IMR-90 (cell line): ENCODE measurements around the gene PXN. TPM values are rescaled to one million over a fixed set of nuclear protein-coding genes. Genes with fewer than 3 reads are reported as not detected.

Experiments used
- ATAC-seq: fragments of 200-7000 bp; cut with Tn5 transposase; 2 replicates; pipeline ENCODE4 v1.9.1; 2020; ENCODE audit warnings: low read depth, mild to moderate bottlenecking, moderate library complexity
- BruUV-seq: library from RNA; stranded (reverse); fragments of 400-500 nt; replicated peaks from 2 replicates; lab custom pipeline; 2021; lab: Mats Ljungman, UMichigan
- CTCF ChIA-PET: fragments of 300-600 bp; formaldehyde crosslinking; extraction: SDS; loops from one replicate; lab custom pipeline; 2021; ENCODE audit warnings: antibody characterized with exemption; lab: Yijun Ruan, JAX
- POLR2A ChIA-PET: fragments of 300-600 bp; sonication (Branson Sonifier 250); formaldehyde crosslinking; loops from one replicate; lab custom pipeline; 2022; ENCODE audit warnings: antibody characterized with exemption; ENCODE audit not compliant: unreplicated experiment; lab: Charles Lee
- DNase-seq: peaks from one replicate; pipeline ENCODE4 v3.0.0; 2013
- H2AFZ ChIP-seq: replicated peaks from 2 replicates; pipeline ENCODE3; 2013; ENCODE audit warnings: low read length, mild to moderate bottlenecking; ENCODE audit not compliant: poor library complexity
- H2AK5ac ChIP-seq: 2 replicates; pipeline ENCODE4 v1.6.1; 2013; ENCODE audit warnings: low read depth, low read length, inconsistent platforms
- H2AK9ac ChIP-seq: replicated peaks from 2 replicates; pipeline ENCODE3; 2013; ENCODE audit warnings: mild to moderate bottlenecking, low read depth, low read length, moderate library complexity; ENCODE audit not compliant: poor library complexity
- H2BK120ac ChIP-seq: 2 replicates; pipeline ENCODE4 v1.6.1; 2013; ENCODE audit warnings: low read depth, low read length, inconsistent platforms
- H2BK15ac ChIP-seq: 3 replicates; pipeline ENCODE4 v1.6.1; 2013; ENCODE audit warnings: low read depth, low read length, inconsistent platforms
- H2BK20ac ChIP-seq: 2 replicates; pipeline ENCODE4 v1.6.1; 2013; ENCODE audit warnings: low read depth, mild to moderate bottlenecking, inconsistent platforms, low read length, moderate library complexity
- H2BK5ac ChIP-seq: 2 replicates; pipeline ENCODE4 v1.6.1; 2013; ENCODE audit warnings: mild to moderate bottlenecking, low read depth, low read length, inconsistent platforms; ENCODE audit not compliant: poor library complexity, severe bottlenecking
- H3K14ac ChIP-seq: replicated peaks from 2 replicates; pipeline ENCODE4 v1.6.1; 2013; ENCODE audit warnings: low read depth, low read length, inconsistent platforms
- H3K18ac ChIP-seq: 2 replicates; pipeline ENCODE4 v1.6.1; 2013; ENCODE audit warnings: low read depth, low read length, control low read depth
- H3K23ac ChIP-seq: 2 replicates; pipeline ENCODE4 v1.6.1; 2013; ENCODE audit warnings: low read depth, low read length, inconsistent platforms
- H3K27ac ChIP-seq: 2 replicates; pipeline ENCODE4 v1.5.1; 2013; ENCODE audit warnings: mild to moderate bottlenecking, control low read depth, low read length; ENCODE audit not compliant: insufficient read depth
- H3K27me3 ChIP-seq: 2 replicates; pipeline ENCODE4 v1.6.1; 2013; ENCODE audit warnings: low read length; ENCODE audit not compliant: control insufficient read depth, insufficient read depth
- H3K36me3 ChIP-seq: 2 replicates; pipeline ENCODE4 v1.6.1; 2013; ENCODE audit warnings: low read length, mixed read lengths; ENCODE audit not compliant: control insufficient read depth, insufficient read depth
- H3K4ac ChIP-seq: 2 replicates; pipeline ENCODE4 v1.6.1; 2013; ENCODE audit warnings: low read depth, low read length, inconsistent platforms
- H3K4me1 ChIP-seq: 2 replicates; pipeline ENCODE4 v1.6.1; 2013; ENCODE audit warnings: low read length, mixed read lengths; ENCODE audit not compliant: control insufficient read depth, insufficient read depth
- H3K4me2 ChIP-seq: 2 replicates; pipeline ENCODE4 v1.6.1; 2013; ENCODE audit warnings: low read depth, mild to moderate bottlenecking, control low read depth, low read length, moderate library complexity
- H3K4me3 ChIP-seq: 2 replicates; pipeline ENCODE4 v1.5.1; 2013; ENCODE audit warnings: low read depth, mild to moderate bottlenecking, control low read depth, low read length, moderate library complexity; ENCODE audit not compliant: insufficient read depth
- H3K56ac ChIP-seq: 2 replicates; pipeline ENCODE4 v1.6.1; 2013; ENCODE audit warnings: low read length, inconsistent platforms; ENCODE audit not compliant: insufficient read depth; ENCODE audit errors: extremely low read depth
- H3K79me1 ChIP-seq, 2 experiments: 2 replicates each; pipeline ENCODE4 v1.6.1; 2013; ENCODE audit warnings: low read length in 2 of 2, inconsistent platforms in 1 of 2, low read depth in 1 of 2
- H3K9ac ChIP-seq: 2 replicates; pipeline ENCODE4 v1.6.1; 2013; ENCODE audit warnings: low read depth, low read length, control low read depth
- H3K9me1 ChIP-seq: 2 replicates; pipeline ENCODE4 v1.6.1; 2013; ENCODE audit warnings: low read length, inconsistent platforms; ENCODE audit not compliant: insufficient read depth
- H3K9me3 ChIP-seq: 2 replicates; pipeline ENCODE4 v1.6.1; 2013; ENCODE audit warnings: low read length; ENCODE audit not compliant: control insufficient read depth, insufficient read depth
- H4K20me1 ChIP-seq: 2 replicates; pipeline ENCODE4 v1.6.1; 2013; ENCODE audit warnings: low read length, inconsistent platforms; ENCODE audit not compliant: insufficient read depth
- H4K5ac ChIP-seq: 2 replicates; pipeline ENCODE4 v1.6.1; 2013; ENCODE audit warnings: mild to moderate bottlenecking, low read depth, low read length, control low read depth
- H4K8ac ChIP-seq, 2 experiments: 2 replicates each; pipeline ENCODE4 v1.6.1; 2013; ENCODE audit warnings: low read depth in 2 of 2, low read length in 2 of 2, control low read depth in 1 of 2, inconsistent platforms in 1 of 2
- H4K91ac ChIP-seq: 2 replicates; pipeline ENCODE4 v1.6.1; 2013; ENCODE audit warnings: low read depth, low read length, inconsistent platforms; ENCODE audit not compliant: insufficient read depth
- BHLHE40 ChIP-seq: fragments of 150-350 bp; IDR thresholded peaks from 2 replicates; pipeline ENCODE4 v1.6.1; 2016; ENCODE audit warnings: mild to moderate bottlenecking, low read depth, low read length
- CEBPB ChIP-seq: IDR thresholded peaks from 2 replicates; pipeline ENCODE4 v1.6.1; 2012; ENCODE audit warnings: low read depth, low read length, improper control_type of control experiment
- ELK1 ChIP-seq: fragments of 150-350 bp; IDR thresholded peaks from 2 replicates; pipeline ENCODE4 v1.6.1; 2016; ENCODE audit warnings: low read depth, mild to moderate bottlenecking, low read length, moderate library complexity, borderline replicate concordance
- FOS ChIP-seq: fragments of 150-350 bp; IDR thresholded peaks from 2 replicates; pipeline ENCODE4 v1.6.1; 2016; ENCODE audit warnings: low read depth, low read length
- MAFK ChIP-seq: IDR thresholded peaks from 2 replicates; pipeline ENCODE4 v1.6.1; 2012; ENCODE audit warnings: low read depth, low read length, improper control_type of control experiment
- NFE2L2 ChIP-seq: fragments of 150-350 bp; IDR thresholded peaks from 2 replicates; pipeline ENCODE4 v1.6.1; 2016; ENCODE audit warnings: low read depth, mild to moderate bottlenecking, low read length
- POLR2A ChIP-seq: IDR thresholded peaks from 2 replicates; pipeline ENCODE4 v1.6.1; 2012; ENCODE audit warnings: mild to moderate bottlenecking, low read depth, low read length
- RFX5 ChIP-seq: IDR thresholded peaks from 2 replicates; pipeline ENCODE4 v1.8.0; 2012; ENCODE audit warnings: low read depth, mild to moderate bottlenecking, low read length, moderate library complexity
- WGBS, 2 experiments: methylation state at CpG; one replicate each; pipeline versions ENCODE4 v1.1.5 to v1.1.7; 2013; ENCODE audit warnings: missing lambda C conversion rate in 2 of 2; ENCODE audit not compliant: insufficient read length in 1 of 2; ENCODE audit errors: extremely low coverage in 2 of 2; 5-methylcytosine and 5-hydroxymethylcytosine counted together
- dilution Hi-C: fragments of 300-500 bp; cut with HindIII; formaldehyde crosslinking; loops from one replicate; pipeline ENCODE4 v1.14.3; 2018; ENCODE audit warnings: low sequenced_read_pairs; ENCODE audit not compliant: unreplicated experiment
- in situ Hi-C: fragments of 300-500 bp; cut with MboI; formaldehyde crosslinking; loops from 3 replicates; pipeline ENCODE4 v1.14.3; 2019; ENCODE audit warnings: low sequenced_read_pairs, inconsistent platforms, mixed read lengths
- intact Hi-C: fragments of 100-400 bp; cut with micrococcal nuclease; formaldehyde crosslinking; loops from 2 replicates; pipeline ENCODE4 v1.10.0; 2022
- polyA plus RNA-seq, 3 experiments: library from polyadenylated mRNA; depleted of rRNA; stranded (reverse); fragments of >200 nt; gene quantifications; 2 replicates each; pipeline ENCODE4 v1.2.3, GENCODE V29; 2012; ENCODE audit warnings: low replicate concordance in 1 of 3
- total RNA-seq: library from RNA; depleted of rRNA; stranded (reverse); fragments of >200 nt; gene quantifications from 2 replicates; pipeline ENCODE4 v1.2.3, GENCODE V29; 2012

PXN gene
- total and polyA plus RNA-seq, 2 of the 4 experiments (the other 2 are of a cell fraction): 46.6 to 134 TPM

GRCh38 chr12:120199595-120200306, 65.8 kb downstream of the PXN start:
- intact Hi-C loops: loop anchor here (2.0 kb wide), 1 partner anchor 65 kb away; the partner anchor contains the start of gene PXN
- Histone ChIP-seq H3K4me3 (peak overlapping the region; percentile 57), H2BK15ac (no peak overlapping the region), H2BK120ac (no peak overlapping the region), H3K4me1 (peaks cover 8% of the 10 kb centered on the region), H3K27me3 (no peaks in the 10 kb centered on the region), H3K9me3 (no peaks in the 10 kb centered on the region), H3K9ac (peak overlapping the region; percentile 96), H3K9me1 (0 out of 2 replicates have a peak, but pooled peaks cover 7% of the 10 kb centered on the region), H2AK5ac (peak overlapping the region; percentile 3; the same call in 1 of the 2 replicates), H2AFZ (no peak overlapping the region), H3K23ac (peak overlapping the region; percentile 6), H3K18ac (no peak overlapping the region), H3K14ac (0 out of 2 replicates have a peak overlapping the region, but pooled peaks have one; percentile 30), H2AK9ac (no peak overlapping the region), H4K5ac (no peak overlapping the region), H2BK5ac (peak overlapping the region; percentile 19), H3K36me3 (peaks cover 38% of the 10 kb centered on the region), H4K8ac (0 out of 4 replicates have a peak overlapping the region, but pooled peaks of 1 of the 2 experiments have one; percentile 59), H4K91ac (no peak overlapping the region), H2BK20ac (no peak overlapping the region), H3K56ac (no peak overlapping the region), H3K4ac (no peak overlapping the region), H3K4me2 (peak overlapping the region; percentile 95), H3K79me1 (peaks cover 8 to 47% of the 10 kb centered on the region in 2 experiments), H3K27ac (peak overlapping the region; percentile 57), H4K20me1 (peaks cover 41% of the 10 kb centered on the region)
- WGBS, 2 experiments: 40% methylated on average over 2 of the region's 12 CpGs; no CpG with 5 or more reads in 1 of the 2 experiments
- no TSS peak for BruUV-seq
- ATAC-seq: no peak
- TF ChIP-seq FOS (peak; percentile 38; the same call in 1 of the 2 replicates), POLR2A (peak; percentile 52; the same call in 1 of the 2 replicates), MAFK (peak; percentile 62), BHLHE40 (no peak), CEBPB (peak; percentile 63), NFE2L2 (peak; percentile 29; the same call in 1 of the 2 replicates), RFX5 (no peak), ELK1 (no peak)
- ChIA-PET CTCF (interaction anchor here (1.7 to 2.9 kb wide), 3 partner anchors 28 to 82 kb away, joined by 5 to 11 read pairs (median 7); partner anchors contain the start of gene PXN), POLR2A (interaction anchor here (0.6 to 2.8 kb wide), 6 partner anchors 12 to 92 kb away, joined by 3 to 45 read pairs (median 6); partner anchors contain the start of genes PXN, RNU4-1 and RNU4-2)
- dilution Hi-C loops: no loop called here
- DNase-seq: peak; percentile 77
- in situ Hi-C loops: no loop called here
